GM11168 (cell line): Measurements from ENCODE around the gene RRM1.
"Not testable (repeated sequence)": the region's sequence is repeated elsewhere in the genome, so short reads cannot be mapped to it uniquely, and the experiment has no call there.

ENCODE experiments used
- in situ Hi-C: fragments of 300-500 bp; cut with MboI; formaldehyde crosslinking; loops from one replicate; pipeline ENCODE4 v1.12.0; 2022; ENCODE audit warnings: low sequenced_read_pairs; ENCODE audit not compliant: unreplicated experiment

RRM1 gene

GRCh38 chr11:4127357-4127756, 32.8 kb downstream of the RRM1 start:
- in situ Hi-C loops = no loop called here

GRCh38 chr11:4130219-4130618, 35.6 kb downstream of the RRM1 start:
- in situ Hi-C loops = not testable (repeated sequence)

- in situ Hi-C loops = no loop called here
Observed at GRCh38 chr11:4134806-4135205, 40.2 kb downstream of the RRM1 start.

- in situ Hi-C loops = no loop called here
Observed at GRCh38 chr11:4138497-4138896, 43.9 kb downstream of the RRM1 start.

- in situ Hi-C loops = no loop called here
Observed at GRCh38 chr11:4140067-4140636, 45.6 kb downstream of the RRM1 start.

- in situ Hi-C loops = no loop called here
Observed at GRCh38 chr11:4146070-4146771, 51.6 kb downstream of the RRM1 start.

GRCh38 chr11:4146772-4147098, 52.1 kb downstream of the RRM1 start:
- in situ Hi-C loops = no loop called here

GRCh38 chr11:4154503-4154902, 59.9 kb downstream of the RRM1 start:
- in situ Hi-C loops = no loop called here

- in situ Hi-C loops = no loop called here
Observed at GRCh38 chr11:4156571-4156970, 62.0 kb downstream of the RRM1 start.

- in situ Hi-C loops = not testable (repeated sequence)
Observed at GRCh38 chr11:4158818-4159217, 64.2 kb downstream of the RRM1 start.

GRCh38 chr11:4161305-4161704, 66.7 kb downstream of the RRM1 start:
- in situ Hi-C loops = no loop called here

- in situ Hi-C loops = no loop called here
Observed at GRCh38 chr11:4164884-4165590, 70.4 kb downstream of the RRM1 start.

GRCh38 chr11:4167292-4167691, 72.7 kb downstream of the RRM1 start:
- in situ Hi-C loops = no loop called here

- in situ Hi-C loops = no loop called here
Observed at GRCh38 chr11:4167758-4168157, 73.2 kb downstream of the RRM1 start.

- in situ Hi-C loops = not testable (repeated sequence)
Observed at GRCh38 chr11:4175620-4176350, 81.2 kb downstream of the RRM1 start.

GRCh38 chr11:4178813-4179662, 84.4 kb downstream of the RRM1 start:
- in situ Hi-C loops = no loop called here

- in situ Hi-C loops = loop anchor here (10.0 kb wide), 1 partner anchor 364 kb away; the partner anchor contains the start of gene OR52M1
Observed at GRCh38 chr11:4180441-4181183, 86.0 kb downstream of the RRM1 start.

- in situ Hi-C loops = loop anchor here (10.0 kb wide), 1 partner anchor 363 kb away; the partner anchor contains the start of gene OR52M1
Observed at GRCh38 chr11:4181782-4182721, 87.5 kb downstream of the RRM1 start.
